Lower leg skin (tissue), 3 donors: ENCODE results near the gene DIMT1.

Source experiments
- POLR2A ChIP-seq, 2 donors: fragments of 450-650 bp; IDR thresholded peaks; one replicate each; pipeline ENCODE4 v1.6.1; 2016 to 2017; ENCODE audit warnings: antibody characterized with exemption in 2 of 2, mild to moderate bottlenecking in 1 of 2, moderate library complexity in 1 of 2
- TF ChIP-seq, protein P1 (sequence below), 3 donors: fragments of 450-650 bp; IDR thresholded peaks; one replicate each; pipeline ENCODE4 v1.5.1; 2016; ENCODE audit warnings: antibody characterized with exemption in 3 of 3, mild to moderate bottlenecking in 3 of 3, moderate library complexity in 2 of 3

DNA sequence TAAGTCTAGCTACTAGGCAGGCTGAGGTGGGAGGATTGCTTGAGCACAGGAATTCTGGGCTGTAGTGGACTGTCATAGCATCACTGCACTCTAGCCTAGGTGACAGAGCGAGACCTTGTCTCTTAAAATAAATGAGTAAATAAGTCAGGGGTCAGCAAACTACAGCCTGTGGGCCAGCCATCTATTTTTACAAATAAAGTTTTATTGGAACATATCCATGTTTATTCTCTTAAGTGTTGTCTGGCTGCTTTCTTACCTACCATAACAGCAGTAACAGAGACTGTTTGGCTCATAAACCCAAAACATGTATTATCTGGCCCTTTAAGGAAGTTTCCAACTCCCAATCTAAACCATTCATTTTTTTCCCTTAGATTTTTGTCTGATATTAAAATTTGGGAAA is 29.6 kb downstream of the DIMT1 start:
- TF ChIP-seq, protein P1, sequence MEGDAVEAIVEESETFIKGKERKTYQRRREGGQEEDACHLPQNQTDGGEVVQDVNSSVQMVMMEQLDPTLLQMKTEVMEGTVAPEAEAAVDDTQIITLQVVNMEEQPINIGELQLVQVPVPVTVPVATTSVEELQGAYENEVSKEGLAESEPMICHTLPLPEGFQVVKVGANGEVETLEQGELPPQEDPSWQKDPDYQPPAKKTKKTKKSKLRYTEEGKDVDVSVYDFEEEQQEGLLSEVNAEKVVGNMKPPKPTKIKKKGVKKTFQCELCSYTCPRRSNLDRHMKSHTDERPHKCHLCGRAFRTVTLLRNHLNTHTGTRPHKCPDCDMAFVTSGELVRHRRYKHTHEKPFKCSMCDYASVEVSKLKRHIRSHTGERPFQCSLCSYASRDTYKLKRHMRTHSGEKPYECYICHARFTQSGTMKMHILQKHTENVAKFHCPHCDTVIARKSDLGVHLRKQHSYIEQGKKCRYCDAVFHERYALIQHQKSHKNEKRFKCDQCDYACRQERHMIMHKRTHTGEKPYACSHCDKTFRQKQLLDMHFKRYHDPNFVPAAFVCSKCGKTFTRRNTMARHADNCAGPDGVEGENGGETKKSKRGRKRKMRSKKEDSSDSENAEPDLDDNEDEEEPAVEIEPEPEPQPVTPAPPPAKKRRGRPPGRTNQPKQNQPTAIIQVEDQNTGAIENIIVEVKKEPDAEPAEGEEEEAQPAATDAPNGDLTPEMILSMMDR (IDR thresholded peaks at IDR 0.05), result no peak
- no peak for TF ChIP-seq POLR2A (IDR thresholded peaks at IDR 0.05)
